Nephron progenitor cell (in vitro differentiated cells): ENCODE results near the gene POLR1A.

Experiments used
- DNase-seq: peaks from one replicate; pipeline ENCODE4 v3.0.0; 2021
- H3K27ac Mint-ChIP-seq: 2 replicates; pipeline ENCODE4 v1.8.0; 2021; ENCODE audit warnings: mild to moderate bottlenecking, moderate library complexity, mixed read lengths
- H3K27me3 Mint-ChIP-seq: 2 replicates; pipeline ENCODE4 v1.8.0; 2021; ENCODE audit warnings: mild to moderate bottlenecking, low read depth, mixed read lengths; ENCODE audit not compliant: poor library complexity
- H3K36me3 Mint-ChIP-seq: 2 replicates; pipeline ENCODE4 v1.8.0; 2021; ENCODE audit warnings: low read depth, mixed read lengths
- H3K4me1 Mint-ChIP-seq: 2 replicates; pipeline ENCODE4 v1.8.0; 2021; ENCODE audit warnings: mixed read lengths
- H3K4me3 Mint-ChIP-seq: 2 replicates; pipeline ENCODE4 v1.8.0; 2021; ENCODE audit warnings: mild to moderate bottlenecking, moderate library complexity, mixed read lengths
- H3K9me3 Mint-ChIP-seq: 2 replicates; pipeline ENCODE4 v1.8.0; 2021; ENCODE audit warnings: mild to moderate bottlenecking, moderate library complexity, mixed read lengths
- TF ChIP-seq, protein P1 (sequence below): fragments of 200-600 bp; sonication (generic); IDR thresholded peaks from 2 replicates; pipeline ENCODE4 v1.5.0; 2021; ENCODE audit warnings: antibody characterized with exemption

Gene POLR1A

DNA sequence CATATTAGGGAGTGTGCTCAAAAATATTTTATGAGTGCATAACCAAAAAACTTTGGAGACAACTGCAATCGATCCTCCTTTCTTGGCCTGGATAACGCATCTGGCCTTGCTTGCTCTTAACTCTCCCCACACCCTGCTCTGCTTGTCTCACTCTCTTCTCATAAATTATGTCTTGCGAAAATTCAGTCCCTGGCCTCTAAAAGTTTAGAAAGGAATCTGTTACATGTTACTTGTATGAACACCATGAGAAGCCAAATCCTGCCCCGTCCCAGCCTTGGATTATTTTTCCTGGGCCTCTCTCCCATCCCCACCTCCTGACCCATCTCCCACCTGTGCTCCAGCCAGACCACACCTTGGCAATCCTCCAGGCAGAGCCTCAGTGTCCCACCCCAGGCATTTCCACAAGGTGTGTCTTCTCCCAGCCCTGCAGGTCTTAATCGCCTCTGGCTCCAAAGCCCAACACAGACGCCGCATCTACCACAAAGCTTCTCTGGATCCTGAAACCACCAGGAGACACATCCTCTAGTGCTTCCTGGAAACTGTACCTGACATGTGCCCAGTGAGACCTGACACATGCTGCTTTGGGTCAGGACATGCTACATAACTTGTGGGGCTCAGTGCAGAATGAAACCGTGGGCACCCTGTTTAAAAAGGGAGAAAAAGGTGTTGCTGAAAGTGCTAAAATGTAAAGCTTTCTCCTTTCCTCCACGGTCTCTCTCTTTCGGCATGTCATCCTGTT lies 117.3 kb downstream of the POLR1A start:
- Mint-ChIP-seq H3K4me3 (no peak overlapping the region), H3K27ac (peak overlapping the region; percentile 55), H3K9me3 (peaks cover 4% of the 10 kb centered on the region), H3K36me3 (no peaks in the 10 kb centered on the region), H3K4me1 (peaks cover 29% of the 10 kb centered on the region), H3K27me3 (peaks cover 4% of the 10 kb centered on the region)
- no peak for DNase-seq
- TF ChIP-seq, protein P1, sequence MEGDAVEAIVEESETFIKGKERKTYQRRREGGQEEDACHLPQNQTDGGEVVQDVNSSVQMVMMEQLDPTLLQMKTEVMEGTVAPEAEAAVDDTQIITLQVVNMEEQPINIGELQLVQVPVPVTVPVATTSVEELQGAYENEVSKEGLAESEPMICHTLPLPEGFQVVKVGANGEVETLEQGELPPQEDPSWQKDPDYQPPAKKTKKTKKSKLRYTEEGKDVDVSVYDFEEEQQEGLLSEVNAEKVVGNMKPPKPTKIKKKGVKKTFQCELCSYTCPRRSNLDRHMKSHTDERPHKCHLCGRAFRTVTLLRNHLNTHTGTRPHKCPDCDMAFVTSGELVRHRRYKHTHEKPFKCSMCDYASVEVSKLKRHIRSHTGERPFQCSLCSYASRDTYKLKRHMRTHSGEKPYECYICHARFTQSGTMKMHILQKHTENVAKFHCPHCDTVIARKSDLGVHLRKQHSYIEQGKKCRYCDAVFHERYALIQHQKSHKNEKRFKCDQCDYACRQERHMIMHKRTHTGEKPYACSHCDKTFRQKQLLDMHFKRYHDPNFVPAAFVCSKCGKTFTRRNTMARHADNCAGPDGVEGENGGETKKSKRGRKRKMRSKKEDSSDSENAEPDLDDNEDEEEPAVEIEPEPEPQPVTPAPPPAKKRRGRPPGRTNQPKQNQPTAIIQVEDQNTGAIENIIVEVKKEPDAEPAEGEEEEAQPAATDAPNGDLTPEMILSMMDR = no peak

DNA sequence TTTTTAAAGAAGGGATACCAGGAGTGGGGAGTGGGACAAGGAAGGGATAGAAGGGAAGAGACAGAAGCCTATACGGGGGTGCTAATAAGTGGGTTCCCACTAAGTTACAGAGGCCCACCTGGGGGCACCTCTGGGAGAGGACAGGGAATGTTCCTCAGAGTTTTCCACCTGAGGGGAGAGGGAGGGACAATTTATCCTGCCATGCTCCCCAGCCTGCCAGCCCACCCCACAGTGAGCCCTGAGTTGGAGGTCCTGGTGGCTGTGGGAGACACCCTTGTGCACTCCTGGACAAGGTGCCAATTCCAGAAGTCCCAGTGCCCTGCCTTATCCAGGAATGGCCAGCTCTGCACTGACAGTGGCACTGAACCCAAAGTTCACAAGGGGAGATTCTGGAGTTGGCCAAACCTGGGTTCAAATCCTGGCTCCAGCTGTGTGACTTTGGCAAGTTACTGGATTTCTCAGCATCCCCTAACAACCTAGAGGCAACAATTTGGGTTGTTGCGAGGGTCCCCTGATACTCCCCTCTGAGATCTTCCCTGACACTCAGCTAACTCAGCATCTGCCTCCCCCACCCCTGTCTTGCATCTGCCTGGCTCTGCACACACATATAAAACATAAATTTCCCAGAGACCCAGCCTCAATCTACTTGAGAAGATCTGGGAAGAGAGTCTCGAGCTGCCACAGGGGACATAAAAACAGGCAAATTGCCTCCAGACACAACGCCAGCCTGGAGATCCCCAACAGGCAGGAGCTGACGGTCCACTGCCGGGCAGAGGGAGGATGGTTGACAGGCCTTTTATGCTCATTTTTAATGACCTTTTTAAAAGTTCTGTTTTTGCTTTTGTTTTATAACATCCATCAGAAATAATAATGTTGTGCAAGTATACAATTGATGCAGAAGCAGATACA lies 118.2 kb downstream of the POLR1A start:
- no peak for DNase-seq
- Mint-ChIP-seq H3K4me1 (peaks cover 29% of the 10 kb centered on the region), H3K27me3 (peaks cover 4% of the 10 kb centered on the region), H3K4me3 (no peak overlapping the region), H3K27ac (peak overlapping the region; percentile 86), H3K36me3 (no peaks in the 10 kb centered on the region), H3K9me3 (peaks cover 4% of the 10 kb centered on the region)
- TF ChIP-seq, protein P1 = no peak

DNA sequence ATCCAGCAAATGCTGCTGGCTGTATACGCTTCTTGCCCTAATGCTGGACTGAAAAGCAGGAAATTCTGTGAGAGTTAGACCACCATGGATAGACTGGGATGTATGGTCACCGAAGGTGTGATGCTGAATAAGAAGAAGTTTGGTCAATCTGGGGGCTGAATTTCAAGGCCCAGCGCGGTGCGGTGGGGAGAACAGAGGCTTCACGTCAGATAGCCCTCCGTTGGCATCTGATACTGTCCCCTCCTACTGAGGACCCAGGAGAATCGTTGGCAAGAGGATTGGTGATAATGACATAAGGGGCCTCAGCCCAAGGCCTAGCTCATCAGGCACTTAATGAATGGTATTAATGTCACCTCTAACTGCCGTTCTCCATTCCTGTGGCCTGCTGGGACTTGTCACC lies 119.6 kb downstream of the POLR1A start:
- Mint-ChIP-seq H3K36me3 (no peaks in the 10 kb centered on the region), H3K4me1 (peaks cover 29% of the 10 kb centered on the region), H3K4me3 (no peak overlapping the region), H3K9me3 (peaks cover 4% of the 10 kb centered on the region), H3K27me3 (peaks cover 4% of the 10 kb centered on the region), H3K27ac (no peak overlapping the region)
- no peak for DNase-seq
- TF ChIP-seq, protein P1 = no peak

DNA sequence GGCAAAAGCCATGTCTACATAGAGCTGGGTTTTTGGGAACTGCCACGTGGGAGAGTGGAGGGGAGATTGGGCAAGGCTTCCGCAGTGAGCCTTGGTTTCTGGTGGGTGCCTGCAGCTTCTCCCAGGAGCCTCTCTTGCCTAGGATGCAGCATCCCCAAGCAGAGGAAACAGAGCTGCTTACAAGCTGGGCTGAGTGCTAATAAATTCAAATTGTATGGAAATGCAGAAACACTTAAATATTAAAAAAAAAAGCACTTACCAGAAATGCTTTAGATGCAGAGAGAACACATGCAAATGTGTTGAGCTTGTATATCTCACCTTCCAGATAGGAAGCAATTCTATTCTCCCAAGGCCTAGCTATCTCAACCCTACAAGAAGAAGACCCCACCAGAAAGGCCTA lies 120.9 kb downstream of the POLR1A start:
- no peak for DNase-seq
- TF ChIP-seq, protein P1 = no peak
- no peaks in the 10 kb centered on the region for H3K36me3 Mint-ChIP-seq
- H3K27me3 Mint-ChIP-seq = peaks cover 8% of the 10 kb centered on the region
- H3K4me1 Mint-ChIP-seq = peaks cover 24% of the 10 kb centered on the region
- no peak overlapping the region for H3K27ac Mint-ChIP-seq
- peaks cover 4% of the 10 kb centered on the region for H3K9me3 Mint-ChIP-seq
- H3K4me3 Mint-ChIP-seq = no peak overlapping the region

DNA sequence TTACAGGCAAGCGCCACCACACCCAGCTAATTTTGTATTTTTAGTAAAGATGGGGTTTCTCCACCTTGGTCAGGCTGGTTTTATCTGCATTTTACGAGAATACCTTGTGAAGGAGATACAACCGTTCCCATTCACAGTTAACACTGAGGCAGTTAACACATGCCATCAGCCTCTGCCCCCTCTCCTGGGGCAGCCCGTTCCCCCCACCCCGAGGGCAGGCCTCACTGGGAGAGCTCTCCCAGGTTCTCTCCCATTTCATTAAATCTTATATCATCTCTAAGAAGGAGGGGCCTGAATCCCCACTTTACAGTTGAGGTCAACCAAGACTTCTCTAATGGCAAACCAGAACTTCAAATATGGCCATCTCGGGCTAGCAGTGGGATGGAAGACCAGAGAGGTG lies 121.9 kb downstream of the POLR1A start:
- peaks cover 17% of the 10 kb centered on the region for H3K27me3 Mint-ChIP-seq
- peaks cover 19% of the 10 kb centered on the region for H3K4me1 Mint-ChIP-seq
- peaks cover 4% of the 10 kb centered on the region for H3K9me3 Mint-ChIP-seq
- TF ChIP-seq, protein P1 = no peak
- no peaks in the 10 kb centered on the region for H3K36me3 Mint-ChIP-seq
- no peak overlapping the region for H3K4me3 Mint-ChIP-seq
- no peak for DNase-seq
- no peak overlapping the region for H3K27ac Mint-ChIP-seq
